HCT116 (cell line): ENCODE results near the gene FAM204A.

ENCODE experiments used
- CTCF ChIP-seq, 3 experiments: fragments of 200-600 bp in 1 of 3; sonication (generic) in 1 of 3; IDR thresholded peaks in 2 of 3; conservative IDR thresholded peaks in 1 of 3; 2 replicates each; pipeline ENCODE4 v1.5.1; 2012 to 2017; ENCODE audit warnings: low read depth in 2 of 3, low read length in 2 of 3, antibody characterized with exemption in 1 of 3, borderline replicate concordance in 1 of 3, control low read depth in 1 of 3, mild to moderate bottlenecking in 1 of 3, mixed read lengths in 1 of 3, mixed run types in 1 of 3, moderate library complexity in 1 of 3; ENCODE audit not compliant: insufficient read depth in 1 of 3
- EZH2phosphoT487 ChIP-seq: fragments of 200-600 bp; IDR thresholded peaks from 2 replicates; pipeline ENCODE4 v1.6.1; 2018; ENCODE audit warnings: antibody characterized with exemption, borderline replicate concordance
- MAX ChIP-seq: IDR thresholded peaks from 2 replicates; pipeline ENCODE4 v1.6.1; 2012
- POLR2A ChIP-seq: IDR thresholded peaks from 2 replicates; pipeline ENCODE4 v1.7.0; 2011; ENCODE audit warnings: borderline replicate concordance; ENCODE audit not compliant: insufficient read depth, insufficient read length; ENCODE audit errors: extremely low read depth
- POLR2AphosphoS5 ChIP-seq: IDR thresholded peaks from 2 replicates; pipeline ENCODE4 v1.6.1; 2011; ENCODE audit warnings: mild to moderate bottlenecking, low read depth, low read length, moderate library complexity
- RAD21 ChIP-seq: IDR thresholded peaks from 2 replicates; pipeline ENCODE4 v1.6.1; 2012; ENCODE audit warnings: low read depth, mild to moderate bottlenecking
- SP1 ChIP-seq: IDR thresholded peaks from 2 replicates; pipeline ENCODE4 v1.6.1; 2012; ENCODE audit warnings: low read depth
- TCF7L2 ChIP-seq: IDR thresholded peaks from 2 replicates; pipeline ENCODE4 v1.7.0; 2011; ENCODE audit warnings: borderline replicate concordance, inconsistent platforms; ENCODE audit not compliant: insufficient read depth, insufficient read length; ENCODE audit errors: extremely low read depth

- no peak for TF ChIP-seq EZH2phosphoT487
- no peak for TF ChIP-seq RAD21
- no peak for TF ChIP-seq CTCF (IDR thresholded peaks at IDR 0.05 in 2 of 3, conservative IDR thresholded peaks at IDR 0.05 in 1 of 3; ENCODE audit: borderline replicate concordance in 1 of 3, insufficient read depth in 1 of 3, low read depth in 2 of 3, low read length in 2 of 3)
- no peak for TF ChIP-seq POLR2A
- no peak for TF ChIP-seq TCF7L2
- no peak for TF ChIP-seq SP1
- TF ChIP-seq POLR2AphosphoS5 = no peak
- no peak for TF ChIP-seq MAX
Observed at GRCh38 chr10:118305730-118306129, 36.4 kb downstream of the FAM204A start.
